ENCODE results near the gene KLK7. TPM values are rescaled to one million over a fixed set of nuclear protein-coding genes. Genes with fewer than 3 reads are reported as not detected.

KLK7 gene
- not detected in 5 replicates for total RNA-seq (2022; extraction: Qiagen RNA extraction)

DNA sequence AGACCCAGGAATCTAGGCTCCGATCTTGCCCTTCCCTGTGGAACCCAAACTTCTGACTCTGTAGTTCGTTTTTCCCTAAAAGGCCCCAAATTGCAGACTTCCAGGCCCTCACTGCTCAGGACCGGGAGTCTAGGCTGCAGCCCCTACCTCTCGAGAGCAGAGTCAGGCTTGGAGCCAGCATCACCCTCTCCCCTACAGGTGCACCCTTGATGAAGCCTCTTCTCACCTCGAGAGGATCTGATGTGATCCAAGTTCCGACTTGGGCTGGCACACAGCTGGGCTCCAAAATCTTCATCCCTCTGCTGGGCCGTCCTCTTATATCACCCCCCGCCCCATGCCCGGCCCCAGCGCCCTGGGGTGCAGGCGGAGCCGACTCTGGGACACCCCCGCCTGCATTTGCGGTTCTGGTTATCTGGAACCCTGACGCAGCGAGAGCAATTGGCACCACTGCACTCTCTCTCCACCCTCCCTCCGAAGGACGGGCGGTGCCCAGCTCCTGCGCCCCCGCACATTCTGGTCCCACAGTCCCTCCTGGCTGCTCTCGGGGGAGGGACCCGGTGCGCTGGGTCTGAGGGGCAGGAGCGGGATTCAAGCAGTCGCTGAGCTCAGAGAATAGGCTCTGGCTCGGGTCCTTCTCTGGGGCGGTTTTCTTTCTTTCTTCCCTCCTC, at the start of gene KLK7:
KLK7 (minus strand) TSS at position 293 of the 668 bp plus-strand sequence. CDS start 1,518 bp downstream, outside the sequence.

GRCh38 chr19:51026554-51026831, 42.8 kb upstream of the KLK7 start, which contains the start of gene KLK11:
KLK11 (minus strand) TSS chr19:51026616; CDS start chr19:51025631, 985 bp downstream.

DNA sequence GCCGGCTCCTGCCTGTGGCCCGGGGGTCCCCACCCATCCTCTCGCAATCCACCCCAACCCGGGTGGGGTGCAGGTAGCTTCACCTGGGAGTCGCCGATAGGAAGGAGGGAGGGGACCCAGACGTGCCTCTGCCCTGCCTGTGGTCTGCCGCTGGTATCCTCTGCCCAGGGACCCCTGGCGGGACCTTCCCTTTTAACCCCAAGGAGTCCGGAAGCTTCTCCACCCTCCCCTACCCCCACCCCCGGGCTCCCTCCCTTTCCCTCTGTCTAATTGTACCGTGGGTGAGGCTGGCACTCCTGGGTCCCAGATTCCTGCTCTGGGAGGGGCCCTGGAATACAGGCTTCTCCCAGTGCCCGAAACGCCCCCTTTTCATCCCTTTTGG, 35.8 kb upstream of the KLK7 start, which contains the start of gene KLK10:
KLK10 (minus strand) TSS at position 166 of the 382 bp plus-strand sequence. CDS start 579 bp downstream, outside the sequence.

DNA sequence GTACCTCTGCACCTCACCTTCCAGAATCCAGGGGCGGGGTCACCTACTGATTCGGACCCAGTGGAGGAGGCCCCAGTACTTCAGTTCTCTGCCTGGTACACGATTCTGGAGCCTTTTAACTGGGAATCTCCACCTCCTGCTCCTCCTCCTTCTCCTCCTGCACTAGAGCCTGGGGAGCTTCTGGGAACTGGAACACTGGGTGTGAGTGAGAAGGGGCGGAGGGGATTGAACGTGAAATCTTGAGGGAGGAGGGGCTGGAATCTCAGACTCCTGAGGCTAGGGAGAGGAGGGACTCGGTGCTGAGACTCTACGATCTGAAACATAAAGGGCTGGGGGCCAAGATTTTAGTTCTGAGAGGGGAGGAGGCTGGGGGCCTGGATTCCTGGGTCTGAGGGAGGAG, 17.8 kb upstream of the KLK7 start, which contains the start of gene KLK8:
KLK8 (minus strand) TSS at position 90 of the 400 bp plus-strand sequence. CDS start 437 bp downstream, outside the sequence.

GRCh38 chr19:50969413-50969760, 14.3 kb downstream of the KLK7 start, which contains the start of gene KLK6:
KLK6 (minus strand) TSS chr19:50969591; CDS start chr19:50968104, 1,487 bp downstream.

GRCh38 chr19:50952910-50953309, 30.8 kb downstream of the KLK7 start, which contains the start of gene KLK5:
KLK5 (minus strand) TSS chr19:50953038; CDS start chr19:50952657, 381 bp downstream.

Other genes starting within 250 kb of the KLK7 start
- gene GPR32, start 213.5 kb downstream of the KLK7 start, total RNA-seq (2022; extraction: Qiagen RNA extraction), result not detected in 5 replicates
- gene ACP4, start 193.5 kb downstream of the KLK7 start, total RNA-seq (2022; extraction: Qiagen RNA extraction), result not detected in 5 replicates
- 0.20 to 0.21 TPM (median 0.20 TPM) in 3 of 5 replicates, not detected in the others for gene KLK1, start 160.1 kb downstream of the KLK7 start, total RNA-seq (2022; extraction: Qiagen RNA extraction)
- gene KLK15, start 150.3 kb downstream of the KLK7 start, total RNA-seq (2022; extraction: Qiagen RNA extraction), result not detected in 5 replicates
- not detected in 5 replicates for gene KLK3, start 129.0 kb downstream of the KLK7 start, total RNA-seq (2022; extraction: Qiagen RNA extraction)
- 0.40 TPM in 1 of 5 replicates, not detected in the others for gene KLK2, start 110.5 kb downstream of the KLK7 start, total RNA-seq (2022; extraction: Qiagen RNA extraction)
- 0.16 to 0.30 TPM in 2 of 5 replicates, not detected in the others for gene KLK4, start 72.5 kb downstream of the KLK7 start, total RNA-seq (2022; extraction: Qiagen RNA extraction)
- not detected in 5 replicates for gene KLK5, start 30.9 kb downstream of the KLK7 start, total RNA-seq (2022; extraction: Qiagen RNA extraction)
- 0.19 to 0.51 TPM (median 0.36 TPM) in 5 replicates for gene KLK6, start 14.3 kb downstream of the KLK7 start, total RNA-seq (2022; extraction: Qiagen RNA extraction)
- gene KLK8, start 17.7 kb upstream of the KLK7 start, total RNA-seq (2022; extraction: Qiagen RNA extraction), result not detected in 5 replicates
- gene KLK10, start 35.8 kb upstream of the KLK7 start, total RNA-seq (2022; extraction: Qiagen RNA extraction), result 0.13 to 0.58 TPM (median 0.29 TPM) in 5 replicates
- not detected in 5 replicates for gene KLK11, start 42.7 kb upstream of the KLK7 start, total RNA-seq (2022; extraction: Qiagen RNA extraction)
- not detected in 5 replicates for gene KLK12, start 51.1 kb upstream of the KLK7 start, total RNA-seq (2022; extraction: Qiagen RNA extraction)
- gene KLK13, start 81.2 kb upstream of the KLK7 start, total RNA-seq (2022; extraction: Qiagen RNA extraction), result 0.15 TPM in 1 of 5 replicates, not detected in the others
- 0.20 to 0.55 TPM (median 0.43 TPM) in 5 replicates for gene KLK14, start 99.0 kb upstream of the KLK7 start, total RNA-seq (2022; extraction: Qiagen RNA extraction)
- 4.4 to 14.5 TPM (median 14.3 TPM) in 5 replicates for gene CTU1, start 124.5 kb upstream of the KLK7 start, total RNA-seq (2022; extraction: Qiagen RNA extraction)
- gene SIGLEC9, start 141.0 kb upstream of the KLK7 start, total RNA-seq (2022; extraction: Qiagen RNA extraction), result 0.09 TPM in 1 of 5 replicates, not detected in the others
- not detected in 5 replicates for gene SIGLEC7, start 158.4 kb upstream of the KLK7 start, total RNA-seq (2022; extraction: Qiagen RNA extraction)
- 0.15 TPM in 2 of 5 replicates, not detected in the others for gene CD33, start 241.2 kb upstream of the KLK7 start, total RNA-seq (2022; extraction: Qiagen RNA extraction)